ENCODE data around the gene EFCAB8. TPM values are rescaled to one million over a fixed set of nuclear protein-coding genes. Genes with fewer than 3 reads are reported as not detected.

Gene EFCAB8
- total RNA-seq: under 0.01 and 0.06 TPM in 2 replicates

GRCh38 chr20:32858701-32859372 is at the start of gene EFCAB8:
EFCAB8 (plus strand) TSS chr20:32858923; CDS start chr20:32863793, 4,870 bp downstream.

GRCh38 chr20:33004141-33004751 is 145.5 kb downstream of the EFCAB8 start, which contains the start of gene SUN5:
SUN5 (minus strand) TSS chr20:33004433; CDS start chr20:33004340, 93 bp downstream.

DNA sequence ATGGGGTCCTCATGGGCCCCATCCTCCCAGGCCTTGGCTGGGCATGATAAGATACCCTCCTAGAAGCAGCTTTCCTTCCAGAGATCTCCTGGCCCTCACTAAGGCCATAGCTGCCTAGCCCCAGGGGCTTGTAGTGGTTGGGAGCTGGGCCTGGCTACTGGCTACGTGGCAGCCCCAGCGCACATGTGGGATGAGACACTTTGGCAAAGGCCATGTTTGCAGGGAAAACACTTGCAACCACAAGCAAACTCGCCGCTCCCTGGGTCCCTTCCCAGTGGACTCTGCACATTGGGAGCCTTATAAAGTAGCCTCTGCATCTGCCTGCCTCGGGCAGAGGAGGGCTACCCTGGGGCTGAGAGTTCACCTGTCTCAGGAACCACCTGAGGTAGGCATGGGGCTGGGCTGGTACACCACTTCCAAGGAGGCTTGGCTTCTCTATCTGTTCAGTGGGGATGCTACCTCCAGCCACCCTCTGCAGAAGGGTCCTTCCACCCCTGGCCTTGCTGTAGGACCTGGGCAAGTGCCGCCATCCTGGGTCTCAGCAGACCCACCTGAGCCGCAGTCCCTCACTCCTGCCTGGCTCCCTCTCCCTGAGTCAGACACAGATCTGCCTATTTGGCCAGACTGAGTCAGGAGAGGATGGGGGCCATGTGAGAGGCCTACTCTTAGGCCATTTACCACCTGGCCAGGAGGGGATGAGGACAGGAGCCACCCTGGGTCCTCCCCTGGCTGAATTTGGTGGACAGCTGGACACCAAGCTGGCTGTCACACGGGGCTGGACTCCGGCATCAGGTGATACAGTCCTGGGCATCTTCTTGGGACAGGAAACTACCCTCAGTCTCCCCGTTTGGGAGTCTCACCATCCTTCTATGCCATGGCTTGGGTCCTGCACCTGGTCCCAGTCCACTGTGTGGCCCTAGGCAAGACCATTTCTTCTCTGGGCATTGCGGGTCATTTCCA is 148.9 kb downstream of the EFCAB8 start, which contains the start of gene BPIFB2:
TSS of gene BPIFB2 (plus strand) at position 329 of the 960 bp plus-strand sequence. CDS start 871 bp downstream, outside the sequence.

Other genes starting within 250 kb of the EFCAB8 start
- under 0.01 TPM in 1 of 2 replicates, not detected in the other for gene C20orf203, start 185.0 kb upstream of the EFCAB8 start, total RNA-seq
- 14.3 and 22.7 TPM in 2 replicates for gene COMMD7, start 115.5 kb upstream of the EFCAB8 start, total RNA-seq
- gene DNMT3B, start 96.5 kb upstream of the EFCAB8 start, total RNA-seq: 1.7 and 4.0 TPM in 2 replicates
- 75.9 and 141 TPM in 2 replicates for gene MAPRE1, start 39.0 kb upstream of the EFCAB8 start, total RNA-seq
- not detected in 2 replicates for gene SUN5, start 145.5 kb downstream of the EFCAB8 start, total RNA-seq
- not detected in 2 replicates for gene BPIFB2, start 148.8 kb downstream of the EFCAB8 start, total RNA-seq
- not detected in 2 replicates for gene BPIFB6, start 172.7 kb downstream of the EFCAB8 start, total RNA-seq
- gene BPIFB3, start 195.0 kb downstream of the EFCAB8 start, total RNA-seq: not detected in 2 replicates
- not detected in 2 replicates for gene BPIFB4, start 220.7 kb downstream of the EFCAB8 start, total RNA-seq